Kidney (tissue), 14 donors: Measurements from ENCODE around the gene FUCA1. TPM values are rescaled to one million over a fixed set of nuclear protein-coding genes. Genes with fewer than 3 reads are reported as not detected.

Experiments
- DNase-seq, 5 donors: peaks; one replicate each; pipeline ENCODE4 v3.0.0-alpha.2; 2013 to 2020
- FAIRE-seq: peaks from 2 replicates; lab custom pipeline; 2012; peaks lifted over from hg19 to GRCh38; lab: Jason Lieb, UNC
- H3K27ac ChIP-seq, 2 donors: one replicate each; pipeline ENCODE4 v1.7.0; 2013; ENCODE audit warnings: low read depth in 2 of 2, low read length in 2 of 2, inconsistent platforms in 1 of 2
- H3K27me3 ChIP-seq: one replicate; pipeline ENCODE4 v1.7.1; 2013; ENCODE audit warnings: low read length, inconsistent platforms; ENCODE audit not compliant: control insufficient read depth, insufficient read depth
- H3K36me3 ChIP-seq, 3 donors: one replicate each; pipeline versions ENCODE4 v1.7.0 to v1.7.1; 2013; ENCODE audit warnings: low read length in 3 of 3, control low read depth in 1 of 3, inconsistent platforms in 1 of 3; ENCODE audit not compliant: insufficient read depth in 3 of 3, control insufficient read depth in 2 of 3
- H3K4me1 ChIP-seq, 3 donors: one replicate each; pipeline versions ENCODE4 v1.7.0 to v1.7.1; 2013; ENCODE audit warnings: low read length in 3 of 3, inconsistent platforms in 1 of 3, low read depth in 1 of 3; ENCODE audit not compliant: control insufficient read depth in 2 of 3, insufficient read depth in 2 of 3
- H3K4me3 ChIP-seq, 3 donors: one replicate each; pipeline versions ENCODE4 v1.7.0 to v1.8.1; 2013; ENCODE audit warnings: low read length in 3 of 3, control low read depth in 1 of 3, inconsistent platforms in 1 of 3
- H3K9ac ChIP-seq, 3 donors: one replicate each; pipeline versions ENCODE4 v1.7.0 to v1.7.1; 2013; ENCODE audit warnings: low read length in 3 of 3, control low read depth in 1 of 3, inconsistent platforms in 1 of 3
- H3K9me3 ChIP-seq, 3 donors: one replicate each; pipeline versions ENCODE4 v1.7.0 to v1.7.1; 2013; ENCODE audit warnings: low read length in 3 of 3, control low read depth in 1 of 3, inconsistent platforms in 1 of 3; ENCODE audit not compliant: control insufficient read depth in 2 of 3, insufficient read depth in 1 of 3
- intact Hi-C: fragments of 100-400 bp; cut with DNase I; formaldehyde crosslinking; loops from one replicate; pipeline ENCODE4 v1.11.1; 2022
- polyA plus RNA-seq: library from polyadenylated mRNA; stranded (reverse); fragments of 350-450 nt; fragmentation: Illumina TruSeq; extraction: RNeasy Lipid Tissue Mini Kit (QIAGEN cat#74804); gene quantifications from one replicate; pipeline ENCODE4 v1.2.3, GENCODE V29; 2014; ENCODE audit warnings: low read depth, low replicate concordance; ENCODE audit not compliant: insufficient read depth
- total RNA-seq: library from RNA; stranded (reverse); fragmentation: NEBNext Ultra II Directional; extraction: Animal tissue kit (Norgen Biotek cat#: 25700); gene quantifications from one replicate; pipeline ENCODE4 v1.2.1, GENCODE V29; 2021
- TF ChIP-seq, protein P1 (sequence below): IDR thresholded peaks from 3 replicates; pipeline ENCODE4 v1.5.1; 2012; ENCODE audit warnings: mild to moderate bottlenecking, moderate library complexity, borderline replicate concordance; ENCODE audit not compliant: insufficient read depth; ENCODE audit errors: extremely low read depth
- donor health status: control.
- donor health status: control.
- donor health status: control.
- donor health status: control.
- donor health status: control.
- donor health status: DM: yes; HTN: yes; CAD: no.
- donor health status: Normal renal cell carcinoma (clear cell type).

Gene FUCA1
- total and polyA plus RNA-seq, 2 donors from 2014 or later, result 69.2 to 88.3 TPM

DNA sequence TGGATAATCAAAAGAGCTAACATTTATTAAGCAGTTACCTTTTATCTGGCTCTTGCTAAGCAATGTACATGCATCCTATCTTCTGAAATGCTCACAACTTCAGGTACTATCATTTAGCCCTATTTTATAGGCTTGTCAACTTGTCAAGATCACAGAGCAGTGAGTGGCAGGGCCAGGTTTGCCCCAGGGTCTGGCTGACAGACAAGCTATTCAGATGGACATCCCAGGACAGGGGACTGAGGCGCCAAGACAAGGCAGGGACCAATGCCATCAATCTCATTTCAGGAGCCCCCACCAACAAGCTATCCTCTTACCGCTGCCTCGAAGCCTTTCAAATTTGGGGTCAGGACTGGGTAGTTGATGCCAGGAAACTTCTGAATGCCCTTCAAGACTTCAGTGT is 51.7 kb downstream of the FUCA1 start:
- H3K4me1 ChIP-seq, result no peaks in the 10 kb centered on the region
- no peaks in the 10 kb centered on the region for H3K9me3 ChIP-seq
- intact Hi-C loops, result no loop called here
- DNase-seq (no peak), FAIRE-seq (no peak)
- no peaks in the 10 kb centered on the region for H3K27me3 ChIP-seq
- no peak overlapping the region for H3K4me3 ChIP-seq
- TF ChIP-seq, protein P1, sequence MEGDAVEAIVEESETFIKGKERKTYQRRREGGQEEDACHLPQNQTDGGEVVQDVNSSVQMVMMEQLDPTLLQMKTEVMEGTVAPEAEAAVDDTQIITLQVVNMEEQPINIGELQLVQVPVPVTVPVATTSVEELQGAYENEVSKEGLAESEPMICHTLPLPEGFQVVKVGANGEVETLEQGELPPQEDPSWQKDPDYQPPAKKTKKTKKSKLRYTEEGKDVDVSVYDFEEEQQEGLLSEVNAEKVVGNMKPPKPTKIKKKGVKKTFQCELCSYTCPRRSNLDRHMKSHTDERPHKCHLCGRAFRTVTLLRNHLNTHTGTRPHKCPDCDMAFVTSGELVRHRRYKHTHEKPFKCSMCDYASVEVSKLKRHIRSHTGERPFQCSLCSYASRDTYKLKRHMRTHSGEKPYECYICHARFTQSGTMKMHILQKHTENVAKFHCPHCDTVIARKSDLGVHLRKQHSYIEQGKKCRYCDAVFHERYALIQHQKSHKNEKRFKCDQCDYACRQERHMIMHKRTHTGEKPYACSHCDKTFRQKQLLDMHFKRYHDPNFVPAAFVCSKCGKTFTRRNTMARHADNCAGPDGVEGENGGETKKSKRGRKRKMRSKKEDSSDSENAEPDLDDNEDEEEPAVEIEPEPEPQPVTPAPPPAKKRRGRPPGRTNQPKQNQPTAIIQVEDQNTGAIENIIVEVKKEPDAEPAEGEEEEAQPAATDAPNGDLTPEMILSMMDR, result no peak
- no peak overlapping the region for H3K9ac ChIP-seq
- H3K36me3 ChIP-seq, result peaks cover 2 to 31% (median 27%) of the 10 kb centered on the region in 3 donors
- no peak overlapping the region for H3K27ac ChIP-seq

DNA sequence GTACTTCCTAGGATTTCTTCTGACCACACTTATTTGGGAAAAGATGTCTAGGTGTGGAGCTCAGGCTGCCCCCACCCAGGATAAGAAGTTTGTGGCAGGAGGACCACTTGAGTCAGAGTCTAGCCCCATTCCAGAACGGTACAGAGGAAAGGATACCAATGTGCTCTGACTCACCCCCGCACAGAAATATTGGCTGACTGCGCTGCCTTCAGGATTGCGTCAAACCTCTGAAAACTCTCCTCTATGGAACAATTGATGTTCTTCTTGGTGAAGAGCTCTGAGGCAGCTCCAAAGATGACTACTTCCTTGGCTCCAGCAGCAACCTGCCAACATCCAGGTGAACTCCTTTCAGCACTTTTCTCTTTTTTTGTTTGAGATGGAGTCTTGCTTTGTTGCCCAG is 54.1 kb downstream of the FUCA1 start:
- intact Hi-C loops, result no loop called here
- Histone ChIP-seq H3K9ac (no peak overlapping the region), H3K36me3 (peaks cover 2 to 31% (median 23%) of the 10 kb centered on the region in 3 donors), H3K9me3 (no peaks in the 10 kb centered on the region), H3K27ac (no peak overlapping the region), H3K4me3 (no peak overlapping the region), H3K4me1 (peaks cover 0 to 9% (median 6%) of the 10 kb centered on the region in 3 donors), H3K27me3 (no peaks in the 10 kb centered on the region)
- FAIRE-seq (no peak), DNase-seq (no peak)
- TF ChIP-seq, protein P1, result no peak

DNA sequence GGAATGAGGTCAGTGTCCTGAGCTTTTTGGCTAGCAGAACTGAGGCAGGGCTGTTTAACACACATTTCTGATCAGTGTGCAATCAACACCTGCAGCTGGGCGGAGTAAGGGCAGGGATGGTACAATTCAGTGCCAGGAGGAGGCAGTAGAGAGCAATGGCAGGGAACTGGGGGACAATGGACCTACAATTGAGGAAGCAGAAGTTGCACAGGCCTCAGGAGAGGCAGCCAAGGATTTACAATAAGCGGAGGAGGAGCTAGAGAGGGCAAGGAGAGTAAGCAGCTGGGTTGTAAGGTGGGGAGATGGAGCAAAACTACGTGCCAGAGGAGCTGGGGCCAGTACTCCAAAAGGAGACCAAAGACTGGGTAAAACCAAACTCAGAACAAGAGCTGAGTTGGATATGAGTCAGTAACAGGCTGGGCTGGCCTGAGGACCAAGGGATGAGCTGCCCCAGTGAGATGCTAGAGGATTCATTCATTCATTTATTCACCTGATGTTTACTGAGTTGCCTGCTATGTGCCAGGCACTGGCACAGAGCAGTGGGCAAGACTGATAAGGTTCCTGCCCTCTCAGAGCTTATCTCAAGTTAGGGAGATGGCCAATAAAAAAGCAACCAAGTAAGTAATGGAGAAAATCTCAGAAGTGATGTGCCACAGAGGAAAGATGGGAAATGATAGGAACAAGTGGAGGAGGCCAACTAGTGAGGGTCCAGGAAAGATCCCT is 57.1 kb downstream of the FUCA1 start:
- peak in 3 of 5 donors; percentile 52 to 60 (median 56) for DNase-seq

More for the DNA sequence above, 57.1 kb downstream of the FUCA1 start:
- H3K27me3 ChIP-seq, result no peaks in the 10 kb centered on the region
- H3K36me3 ChIP-seq, result peaks cover 4 to 30% (median 28%) of the 10 kb centered on the region in 3 donors
- intact Hi-C loops, result no loop called here
- H3K4me1 ChIP-seq, result peaks cover 0 to 9% (median 6%) of the 10 kb centered on the region in 3 donors
- no peak overlapping the region for H3K4me3 ChIP-seq
- TF ChIP-seq, protein P1, result peak; percentile 52
- no peak for FAIRE-seq
- no peak overlapping the region for H3K9ac ChIP-seq
- H3K27ac ChIP-seq, result no peak overlapping the region
- H3K9me3 ChIP-seq, result no peaks in the 10 kb centered on the region
